ENCODE results near the gene ARHGAP44.

Gene ARHGAP44

GRCh38 chr17:12998461-12998860 lies 209.2 kb downstream of the ARHGAP44 start:
- DNase-seq = no peak

- no peak for DNase-seq
Measured at GRCh38 chr17:12998874-12999273, 209.6 kb downstream of the ARHGAP44 start.

GRCh38 chr17:13000561-13000960 lies 211.3 kb downstream of the ARHGAP44 start:
- DNase-seq = no peak

GRCh38 chr17:13001991-13002615 lies 212.8 kb downstream of the ARHGAP44 start:
- DNase-seq = no peak

- peak; percentile 70 for DNase-seq
Measured at GRCh38 chr17:13002761-13003453, 213.6 kb downstream of the ARHGAP44 start.

GRCh38 chr17:13003454-13003851 lies 214.2 kb downstream of the ARHGAP44 start:
- no peak for DNase-seq

- DNase-seq = no peak
Measured at GRCh38 chr17:13003927-13004326, 214.6 kb downstream of the ARHGAP44 start.

GRCh38 chr17:13004336-13004735 lies 215.0 kb downstream of the ARHGAP44 start:
- no peak for DNase-seq

- no peak for DNase-seq
Measured at GRCh38 chr17:13005530-13005929, 216.2 kb downstream of the ARHGAP44 start.

GRCh38 chr17:13008461-13008860 lies 219.2 kb downstream of the ARHGAP44 start:
- no peak for DNase-seq

- no peak for DNase-seq
Measured at GRCh38 chr17:13010959-13011358, 221.7 kb downstream of the ARHGAP44 start.

- no peak for DNase-seq
Measured at GRCh38 chr17:13014801-13015200, 225.5 kb downstream of the ARHGAP44 start.

- peak; percentile 33 for DNase-seq
Measured at GRCh38 chr17:13016881-13017654, 227.8 kb downstream of the ARHGAP44 start.

GRCh38 chr17:13017655-13018459 lies 228.6 kb downstream of the ARHGAP44 start, which contains the start of gene ELAC2:
Gene ELAC2, minus strand, starts transcription at chr17:13018027. Its CDS starts 80 bp downstream, at chr17:13017947.
- DNase-seq = peak; percentile 100

- DNase-seq = no peak
Measured at GRCh38 chr17:13024016-13024415, 234.7 kb downstream of the ARHGAP44 start.

- peak; percentile 80 for DNase-seq
Measured at GRCh38 chr17:13024526-13025257, 235.4 kb downstream of the ARHGAP44 start.

GRCh38 chr17:13025258-13025627 lies 235.9 kb downstream of the ARHGAP44 start:
- DNase-seq = no peak

- DNase-seq = no peak
Measured at GRCh38 chr17:13025687-13026086, 236.4 kb downstream of the ARHGAP44 start.

GRCh38 chr17:13027246-13027645 lies 237.9 kb downstream of the ARHGAP44 start:
- DNase-seq = no peak

- DNase-seq = no peak
Measured at GRCh38 chr17:13029340-13029739, 240.0 kb downstream of the ARHGAP44 start.

- no peak for DNase-seq
Measured at GRCh38 chr17:13030056-13030455, 240.8 kb downstream of the ARHGAP44 start.

Data from suppressor macrophage treated with lipopolysaccharide for 4 hours (primary cell).